Left ventricle myocardium inferior (tissue), 1 donor: Measurements from ENCODE around the gene UPK3BL1. TPM values are rescaled to one million over a fixed set of nuclear protein-coding genes. Genes with fewer than 3 reads are reported as not detected.
"Not testable (repeated sequence)": the region's sequence is repeated elsewhere in the genome, so short reads cannot be mapped to it uniquely, and the experiment has no call there.

Experiments used
- DNase-seq: peaks from one replicate; pipeline ENCODE4 v3.0.0-alpha.2; 2020
- H3K27ac ChIP-seq: fragments of 200-600 bp; replicated peaks from 2 replicates; pipeline ENCODE4 v1.8.0; 2021
- H3K27me3 ChIP-seq: fragments of 200-600 bp; 2 replicates; pipeline ENCODE4 v1.8.0; 2021; ENCODE audit warnings: low read depth
- H3K36me3 ChIP-seq: fragments of 200-600 bp; 2 replicates; pipeline ENCODE4 v1.8.0; 2021
- H3K4me1 ChIP-seq: fragments of 200-600 bp; 2 replicates; pipeline ENCODE4 v1.8.0; 2021
- H3K4me3 ChIP-seq: fragments of 200-600 bp; 2 replicates; pipeline ENCODE4 v1.8.0; 2021; ENCODE audit warnings: mild to moderate bottlenecking, moderate library complexity
- H3K9me3 ChIP-seq: fragments of 200-600 bp; replicated peaks from 2 replicates; pipeline ENCODE4 v1.8.0; 2021
- intact Hi-C: fragments of 100-400 bp; cut with micrococcal nuclease; formaldehyde crosslinking; loops from one replicate; pipeline ENCODE4 v1.11.0; 2022
- total RNA-seq: library from RNA; stranded (reverse); fragmentation: NEBNext Ultra II Directional; extraction: Animal tissue kit (Norgen Biotek cat#: 25700); gene quantifications from one replicate; pipeline ENCODE4 v1.2.1, GENCODE V29; 2021
- donor health status: DM: no; HTN: yes; CAD: no; lungs with severe emphysema.

Gene UPK3BL1
- total RNA-seq, 1 donor from 2014 or later = 14.5 TPM

DNA sequence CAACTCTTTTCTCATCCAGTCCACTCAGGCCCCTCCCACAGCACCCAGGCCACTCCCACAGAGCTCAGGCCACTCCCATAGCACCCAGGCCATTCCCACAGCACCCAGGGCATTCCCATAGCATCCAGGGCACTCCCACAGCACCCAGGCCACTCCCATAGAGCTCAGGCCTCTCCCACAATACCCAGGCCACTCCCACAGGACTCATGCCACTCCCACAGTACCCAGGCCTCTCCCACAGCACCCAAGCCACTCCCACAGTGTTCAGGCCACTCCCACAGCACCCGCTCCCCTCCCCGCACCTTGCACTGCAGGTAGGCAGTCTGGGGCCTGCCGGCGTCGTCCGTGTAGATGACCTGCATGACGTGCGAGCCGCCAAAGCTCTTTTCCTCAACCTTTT lies 52.7 kb downstream of the UPK3BL1 start:
- H3K9me3 ChIP-seq, H3K27ac ChIP-seq, H3K36me3 ChIP-seq, DNase-seq, H3K4me3 ChIP-seq, H3K27me3 ChIP-seq, intact Hi-C loops, H3K4me1 ChIP-seq: not testable (repeated sequence)

Other genes with a start within 250 kb of the UPK3BL1 start
- gene PRKRIP1, start 246.4 kb downstream of the UPK3BL1 start, total RNA-seq = 11.1 TPM
- 2.6 TPM for gene ORAI2, start 209.2 kb downstream of the UPK3BL1 start, total RNA-seq
- gene ALKBH4, start 177.9 kb downstream of the UPK3BL1 start, total RNA-seq = 6.0 TPM
- 11.2 TPM for gene LRWD1, start 177.8 kb downstream of the UPK3BL1 start, total RNA-seq
- gene POLR2J, start 163.9 kb downstream of the UPK3BL1 start, total RNA-seq = 55.8 TPM
- 5.7 TPM for gene RASA4B, start 125.0 kb downstream of the UPK3BL1 start, total RNA-seq
- gene UPK3BL2, start 99.1 kb downstream of the UPK3BL1 start, total RNA-seq = 2.9 TPM
- not detected for gene SPDYE2, start 91.6 kb downstream of the UPK3BL1 start, total RNA-seq
- 8.6 TPM for gene POLR2J3, start 70.2 kb downstream of the UPK3BL1 start, total RNA-seq
- gene RASA4, start 26.0 kb downstream of the UPK3BL1 start, total RNA-seq = 14.7 TPM
- gene SPDYE2B, start 7.5 kb upstream of the UPK3BL1 start, total RNA-seq = not detected
- gene POLR2J2, start 28.9 kb upstream of the UPK3BL1 start, total RNA-seq = 2.7 TPM
- 7.0 TPM for gene FAM185A, start 106.2 kb upstream of the UPK3BL1 start, total RNA-seq